NCI-H1092 treated with DMSO at 0.1 percent for 48 hours (cell line): Measurements from ENCODE around the gene TBC1D14.
"Not testable (repeated sequence)": the region's sequence is repeated elsewhere in the genome, so short reads cannot be mapped to it uniquely, and the experiment has no call there.

Source experiments
- DNase-seq: peaks from one replicate; lab custom pipeline; 2025; lab: John Stamatoyannopoulos, UW

Gene TBC1D14

GRCh38 chr4:6890358-6890757 lies 19.3 kb upstream of the TBC1D14 start:
- no peak for DNase-seq

- DNase-seq, result not testable (repeated sequence)
These were observed 18.7 kb upstream of the TBC1D14 start for GRCh38 chr4:6890971-6891370.

- DNase-seq, result no peak
These were observed 18.0 kb upstream of the TBC1D14 start for GRCh38 chr4:6891436-6892170.

GRCh38 chr4:6892190-6892908 lies 17.3 kb upstream of the TBC1D14 start:
- no peak for DNase-seq

GRCh38 chr4:6892909-6893202 lies 16.8 kb upstream of the TBC1D14 start:
- DNase-seq, result no peak

- no peak for DNase-seq
These were observed 16.1 kb upstream of the TBC1D14 start for GRCh38 chr4:6893449-6894085.

GRCh38 chr4:6894086-6894478 lies 15.5 kb upstream of the TBC1D14 start:
- DNase-seq, result no peak

GRCh38 chr4:6894528-6895498 lies 14.8 kb upstream of the TBC1D14 start:
- no peak for DNase-seq

- DNase-seq, result no peak
These were observed 13.6 kb upstream of the TBC1D14 start for GRCh38 chr4:6896035-6896434.

- no peak for DNase-seq
These were observed 10.9 kb upstream of the TBC1D14 start for GRCh38 chr4:6898763-6899162.

- no peak for DNase-seq
These were observed 9.3 kb upstream of the TBC1D14 start for GRCh38 chr4:6900181-6900812.

- DNase-seq, result no peak
These were observed 8.7 kb upstream of the TBC1D14 start for GRCh38 chr4:6900956-6901355.

- DNase-seq, result no peak
These were observed 7.8 kb upstream of the TBC1D14 start for GRCh38 chr4:6901669-6902317.

- no peak for DNase-seq
These were observed 7.1 kb upstream of the TBC1D14 start for GRCh38 chr4:6902318-6903042.

GRCh38 chr4:6905516-6906445 lies 3.8 kb upstream of the TBC1D14 start:
- peak; percentile 73 for DNase-seq

GRCh38 chr4:6906486-6906885 lies 3.1 kb upstream of the TBC1D14 start:
- not testable (repeated sequence) for DNase-seq

GRCh38 chr4:6907658-6908191 lies 1.9 kb upstream of the TBC1D14 start:
- DNase-seq, result peak; percentile 20

- DNase-seq, result no peak
These were observed 1.1 kb upstream of the TBC1D14 start for GRCh38 chr4:6908432-6909112.

- DNase-seq, result no peak
These were observed 329 bp downstream of the TBC1D14 start for GRCh38 chr4:6909970-6910339.
